A549 (cell line): ENCODE data around the gene WIPF3. TPM values are rescaled to one million over a fixed set of nuclear protein-coding genes. Genes with fewer than 3 reads are reported as not detected.
A peak's percentile ranks its signal among the peaks of the same experiment; 100 is the strongest.

Experiments used
- ATAC-seq, 2 experiments: fragments of 200-7000 bp in 1 of 2; fragments of >200 bp in 1 of 2; cut with Nextera tagmentation in 1 of 2; cut with Tn5 transposase in 1 of 2; 3 replicates each; pipeline versions ENCODE4 v1.8.0 to v1.9.1; 2018 to 2020; ENCODE audit warnings: mild to moderate bottlenecking in 1 of 2, moderate library complexity in 1 of 2
- CTCF ChIA-PET: fragments of 300-600 bp; sonication (Branson Sonifier 250); formaldehyde crosslinking; extraction: SDS; loops from one replicate; lab custom pipeline; 2021; ENCODE audit warnings: antibody characterized with exemption, inconsistent platforms; lab: Yijun Ruan, JAX
- POLR2A ChIA-PET: fragments of 350-600 bp; formaldehyde crosslinking; extraction: SDS; loops from one replicate; lab custom pipeline; 2021; ENCODE audit warnings: antibody characterized with exemption, inconsistent platforms; lab: Yijun Ruan, JAX
- DNase-seq, 2 experiments: peaks; one replicate each; pipeline versions ENCODE4 v3.0.0 to v3.0.0-alpha.2; 2011 to 2016; ENCODE audit warnings: low read depth in 1 of 2, low spot score in 1 of 2
- FAIRE-seq: peaks from 2 replicates; lab custom pipeline; 2011; peaks lifted over from hg19 to GRCh38; lab: Jason Lieb, UNC
- H3K27ac ChIP-seq, 2 experiments: fragments of >200 bp; sonication (Bioruptor Twin); formaldehyde crosslinking; 3 replicates each; pipeline ENCODE4 v1.5.1; 2016 to 2017
- H3K4me1 ChIP-seq: fragments of >200 bp; sonication (Bioruptor Twin); formaldehyde crosslinking; 3 replicates; pipeline ENCODE4 v1.6.1; 2016
- H3K4me2 ChIP-seq: fragments of >200 bp; sonication (Bioruptor Twin); formaldehyde crosslinking; 3 replicates; pipeline ENCODE4 v1.6.1; 2016
- H3K4me3 ChIP-seq: fragments of >200 bp; sonication (Bioruptor Twin); formaldehyde crosslinking; 3 replicates; pipeline ENCODE4 v1.5.1; 2016
- H3K9me3 ChIP-seq: fragments of >200 bp; sonication (Bioruptor Twin); formaldehyde crosslinking; 3 replicates; pipeline ENCODE4 v1.6.1; 2016
- CBX2 ChIP-seq: fragments of 200-600 bp; sonication (generic); IDR thresholded peaks from 2 replicates; pipeline ENCODE4 v1.6.1; 2016; ENCODE audit warnings: low read depth, mild to moderate bottlenecking, borderline replicate concordance
- EHF ChIP-seq: fragments of 250-450 bp; sonication (Bioruptor Pico); IDR thresholded peaks from 2 replicates; pipeline ENCODE4 v1.5.0; 2020; ENCODE audit warnings: mild to moderate bottlenecking
- EHMT2 ChIP-seq: fragments of 200-600 bp; sonication (generic); IDR thresholded peaks from 2 replicates; pipeline ENCODE4 v1.6.1; 2016; ENCODE audit warnings: antibody characterized with exemption, low read depth, mild to moderate bottlenecking, moderate library complexity
- EP300 ChIP-seq, 2 experiments: fragments of >200 bp; sonication (Bioruptor Twin); formaldehyde crosslinking; IDR thresholded peaks; 2 replicates in 1 of 2; 3 replicates in 1 of 2; pipeline ENCODE4 v1.6.1; 2016 to 2017
- ESRRA ChIP-seq: fragments of 150-350 bp; IDR thresholded peaks from 2 replicates; pipeline ENCODE4 v1.6.1; 2014; ENCODE audit warnings: mild to moderate bottlenecking, low read length, borderline replicate concordance
- FOSL2 ChIP-seq, 2 experiments: fragments of 450-650 bp in 1 of 2; fragments of >200 bp in 1 of 2; sonication (Bioruptor Twin) in 1 of 2; formaldehyde crosslinking; IDR thresholded peaks; 2 replicates each; pipeline versions ENCODE4 v1.5.0 to v1.6.1; 2016 to 2020; ENCODE audit warnings: mild to moderate bottlenecking in 1 of 2, moderate library complexity in 1 of 2
- JUN ChIP-seq, 2 experiments: fragments of >200 bp; sonication (Bioruptor Twin); formaldehyde crosslinking; IDR thresholded peaks; 2 replicates in 1 of 2; 3 replicates in 1 of 2; pipeline ENCODE4 v1.6.1; 2016 to 2017
- JUNB ChIP-seq: fragments of >200 bp; sonication (Bioruptor Twin); formaldehyde crosslinking; IDR thresholded peaks from 2 replicates; pipeline ENCODE4 v1.6.1; 2016
- KDM1A ChIP-seq: fragments of 200-600 bp; sonication (generic); IDR thresholded peaks from 2 replicates; pipeline ENCODE4 v1.6.1; 2016; ENCODE audit warnings: low read depth, mild to moderate bottlenecking
- MAFK ChIP-seq: fragments of 450-650 bp; IDR thresholded peaks from 2 replicates; pipeline ENCODE4 v1.6.1; 2014; ENCODE audit not compliant: partially characterized antibody
- NPAS2 ChIP-seq: fragments of 250-450 bp; sonication (Bioruptor Pico); IDR thresholded peaks from 2 replicates; pipeline ENCODE4 v1.8.0; 2022; ENCODE audit warnings: mild to moderate bottlenecking, moderate library complexity, borderline replicate concordance
- NR3C1 ChIP-seq: fragments of >200 bp; sonication (Bioruptor Twin); formaldehyde crosslinking; IDR thresholded peaks from 3 replicates; pipeline ENCODE4 v1.6.1; 2017
- PHF8 ChIP-seq: fragments of 200-600 bp; sonication (generic); IDR thresholded peaks from 2 replicates; pipeline ENCODE4 v1.6.1; 2016; ENCODE audit warnings: low read depth, mild to moderate bottlenecking, antibody characterized with exemption, moderate library complexity, borderline replicate concordance
- POLR2AphosphoS2 ChIP-seq: conservative IDR thresholded peaks from 2 replicates; pipeline ENCODE4 v1.6.1; 2012; ENCODE audit warnings: low read length, improper control_type of control experiment, inconsistent platforms
- RAD21 ChIP-seq, 2 experiments: fragments of >200 bp in 1 of 2; sonication (Bioruptor Twin) in 1 of 2; formaldehyde crosslinking in 1 of 2; IDR thresholded peaks in 1 of 2; conservative IDR thresholded peaks in 1 of 2; 2 replicates in 1 of 2; 3 replicates in 1 of 2; pipeline ENCODE4 v1.6.1; 2012 to 2018; ENCODE audit warnings: inconsistent platforms in 1 of 2
- RFX5 ChIP-seq: fragments of 450-650 bp; IDR thresholded peaks from 2 replicates; pipeline ENCODE4 v1.7.1; 2014; ENCODE audit warnings: antibody characterized with exemption, mild to moderate bottlenecking, moderate library complexity
- SMC3 ChIP-seq: fragments of >200 bp; sonication (Bioruptor Twin); formaldehyde crosslinking; IDR thresholded peaks from 3 replicates; pipeline ENCODE4 v1.6.1; 2018; ENCODE audit warnings: inconsistent platforms
- ZFP36 ChIP-seq: fragments of 450-650 bp; IDR thresholded peaks from 2 replicates; pipeline ENCODE4 v1.6.1; 2014; ENCODE audit warnings: borderline replicate concordance; ENCODE audit not compliant: partially characterized antibody
- ZSCAN20 ChIP-seq: fragments of 250-450 bp; sonication (Bioruptor Pico); IDR thresholded peaks from 2 replicates; pipeline ENCODE4 v1.8.0; 2022; ENCODE audit warnings: mild to moderate bottlenecking, moderate library complexity
- WGBS: methylation state at CpG from one replicate; pipeline ENCODE4 v1.1.6; 2017; ENCODE audit errors: missing lambda C conversion rate; 5-methylcytosine and 5-hydroxymethylcytosine counted together
- polyA plus RNA-seq, 4 experiments: library from polyadenylated mRNA; depleted of rRNA in 3 of 4; stranded (reverse); fragments of >200 nt; fragmentation: RNase III in 1 of 4; extraction: RNeasy Plus Mini Kit Qiagen cat#74134 plus additional on column Dnase treatment in 1 of 4; gene quantifications; 2 replicates in 3 of 4; 3 replicates in 1 of 4; pipeline ENCODE4 v1.2.3, GENCODE V29; 2011 to 2017
- TF ChIP-seq, protein P1 (sequence below): fragments of >200 bp; sonication (Bioruptor Twin); formaldehyde crosslinking; IDR thresholded peaks from 2 replicates; pipeline ENCODE4 v1.6.1; 2016
- TF ChIP-seq, protein P2 (sequence below): fragments of >200 bp; sonication (Bioruptor Twin); formaldehyde crosslinking; IDR thresholded peaks from 3 replicates; pipeline ENCODE4 v1.5.1; 2016

Gene WIPF3
- polyA plus RNA-seq, 2 of the 4 experiments (the other 2 are of a cell fraction) = 0.10 to 0.30 TPM

DNA sequence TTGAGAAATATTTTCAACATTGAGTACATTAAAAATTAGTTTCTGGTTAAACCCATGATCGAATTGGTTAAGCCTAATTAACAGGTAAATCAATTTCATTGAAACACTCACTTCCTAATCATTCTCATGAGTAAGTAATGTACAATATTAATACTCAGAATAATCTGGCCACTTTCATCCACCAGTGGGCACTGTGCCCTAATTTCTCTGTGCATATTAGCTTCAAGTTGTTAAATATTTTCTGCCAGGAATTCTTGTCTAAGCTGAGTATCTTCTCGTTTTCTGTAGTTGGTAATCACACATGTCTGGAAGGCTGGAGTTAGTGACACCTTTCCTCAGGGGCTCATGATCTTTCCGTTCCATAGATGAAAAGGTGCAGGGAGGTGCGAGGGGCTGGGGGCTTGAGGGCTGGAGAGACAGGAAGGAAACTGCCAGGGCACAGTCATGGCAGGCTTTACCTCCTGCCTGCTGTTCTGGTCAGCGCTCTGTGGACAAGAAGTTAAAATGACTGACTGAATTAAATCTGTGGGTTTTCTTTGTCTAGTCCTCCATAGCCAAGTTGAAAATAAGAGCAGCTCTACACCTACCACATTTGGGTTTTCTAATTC lies 71.9 kb downstream of the WIPF3 start:
- POLR2A ChIA-PET = no interaction called here
- peak; percentile 52 to 83; a peak in 3 of 6 replicates for ATAC-seq
- TF ChIP-seq, protein P1, sequence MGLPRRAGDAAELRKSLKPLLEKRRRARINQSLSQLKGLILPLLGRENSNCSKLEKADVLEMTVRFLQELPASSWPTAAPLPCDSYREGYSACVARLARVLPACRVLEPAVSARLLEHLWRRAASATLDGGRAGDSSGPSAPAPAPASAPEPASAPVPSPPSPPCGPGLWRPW = no peak
- TF ChIP-seq NR3C1 (no peak), SMC3 (peak; percentile 70), RAD21 (conservative IDR thresholded peaks at IDR 0.05 in 1 of 2, IDR thresholded peaks at IDR 0.05 in 1 of 2) (peak; percentile 73 to 81), MAFK (no peak), ZSCAN20 (CRISPR knock-in tag) (no peak)
- TF ChIP-seq, protein P2, sequence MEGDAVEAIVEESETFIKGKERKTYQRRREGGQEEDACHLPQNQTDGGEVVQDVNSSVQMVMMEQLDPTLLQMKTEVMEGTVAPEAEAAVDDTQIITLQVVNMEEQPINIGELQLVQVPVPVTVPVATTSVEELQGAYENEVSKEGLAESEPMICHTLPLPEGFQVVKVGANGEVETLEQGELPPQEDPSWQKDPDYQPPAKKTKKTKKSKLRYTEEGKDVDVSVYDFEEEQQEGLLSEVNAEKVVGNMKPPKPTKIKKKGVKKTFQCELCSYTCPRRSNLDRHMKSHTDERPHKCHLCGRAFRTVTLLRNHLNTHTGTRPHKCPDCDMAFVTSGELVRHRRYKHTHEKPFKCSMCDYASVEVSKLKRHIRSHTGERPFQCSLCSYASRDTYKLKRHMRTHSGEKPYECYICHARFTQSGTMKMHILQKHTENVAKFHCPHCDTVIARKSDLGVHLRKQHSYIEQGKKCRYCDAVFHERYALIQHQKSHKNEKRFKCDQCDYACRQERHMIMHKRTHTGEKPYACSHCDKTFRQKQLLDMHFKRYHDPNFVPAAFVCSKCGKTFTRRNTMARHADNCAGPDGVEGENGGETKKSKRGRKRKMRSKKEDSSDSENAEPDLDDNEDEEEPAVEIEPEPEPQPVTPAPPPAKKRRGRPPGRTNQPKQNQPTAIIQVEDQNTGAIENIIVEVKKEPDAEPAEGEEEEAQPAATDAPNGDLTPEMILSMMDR = peak; percentile 77

DNA sequence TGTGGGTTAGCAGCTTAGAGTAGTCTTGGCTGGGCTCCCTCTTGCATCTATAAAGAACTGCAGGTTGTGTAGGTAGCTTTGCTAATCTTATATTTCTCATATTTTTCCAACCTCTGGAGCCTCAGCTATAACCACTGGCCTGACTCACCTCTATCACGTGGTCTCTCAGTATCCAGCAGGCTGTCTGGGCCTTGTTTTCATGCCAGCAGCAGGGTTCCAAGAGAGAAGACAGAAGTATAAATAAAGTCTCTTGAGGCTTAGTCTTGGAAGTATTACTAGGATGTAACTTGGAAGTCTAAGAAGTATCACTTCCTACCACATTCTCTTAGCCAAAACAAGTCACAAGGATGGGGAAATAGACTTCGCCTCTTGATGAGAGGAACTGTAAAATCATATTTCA lies 73.3 kb downstream of the WIPF3 start:
- H3K4me3 ChIP-seq = no peak overlapping the region
- FAIRE-seq = no peak
- no peak for DNase-seq
- no peaks in the 10 kb centered on the region for H3K4me1 ChIP-seq
- no peak for ATAC-seq
- POLR2A ChIA-PET = no interaction called here
- TF ChIP-seq JUNB (no peak), ESRRA (no peak), FOSL2 (IDR thresholded peaks at IDR 0.05) (no peak), FOSL2 (CRISPR knock-in tag; IDR thresholded peaks at IDR 0.05) (no peak), RFX5 (no peak), ZFP36 (no peak), CBX2 (no peak), POLR2AphosphoS2 (no peak)
- TF ChIP-seq, protein P2 = no peak
- 62% methylated on average over 2 of the region's 2 CpGs for WGBS
- no peak overlapping the region for H3K4me2 ChIP-seq
- no peaks in the 10 kb centered on the region for H3K9me3 ChIP-seq
- H3K27ac ChIP-seq = no peak overlapping the region
- CTCF ChIA-PET = interaction anchor here (0.9 to 3.5 kb wide), 5 partner anchors 28 to 685 kb away, joined by 3 to 28 read pairs (median 6); no protein-coding TSS in a partner anchor

More for the DNA sequence above, 71.9 kb downstream of the WIPF3 start:
- DNase-seq = peak; percentile 39 to 46
- Histone ChIP-seq H3K4me1 (no peaks in the 10 kb centered on the region), H3K4me2 (no peak overlapping the region), H3K27ac (no peak overlapping the region), H3K9me3 (no peaks in the 10 kb centered on the region), H3K4me3 (no peak overlapping the region)
- FAIRE-seq = peak; percentile 94
- CTCF ChIA-PET = interaction anchor here (0.5 to 3.5 kb wide), 16 partner anchors 10 to 295 kb away, joined by 3 to 28 read pairs (median 3); no protein-coding TSS in a partner anchor
- WGBS = 37% methylated on average over 5 of the region's 5 CpGs

DNA sequence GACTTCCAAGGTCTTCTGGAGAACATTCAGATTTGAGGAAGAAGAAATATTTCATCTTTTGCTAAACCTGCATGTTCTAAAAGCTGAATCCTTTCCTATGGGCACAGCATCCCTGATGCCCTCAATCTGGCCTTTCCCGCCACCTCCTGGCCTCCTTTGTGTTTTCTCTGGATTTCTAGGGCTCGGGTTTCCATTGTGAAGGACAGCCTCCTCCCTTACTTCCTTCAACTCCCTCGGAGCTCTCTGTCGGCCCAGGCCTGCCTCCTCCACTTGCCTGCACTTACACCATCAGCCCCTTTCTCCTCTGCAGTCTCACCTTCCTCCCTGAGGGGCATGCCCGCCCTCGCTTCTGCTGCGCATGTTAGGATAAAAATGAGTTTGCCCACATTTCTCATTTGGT lies 75.4 kb downstream of the WIPF3 start:
- POLR2A ChIA-PET = no interaction called here
- Histone ChIP-seq H3K9me3 (no peaks in the 10 kb centered on the region), H3K4me2 (no peak overlapping the region), H3K4me3 (no peak overlapping the region), H3K4me1 (no peaks in the 10 kb centered on the region), H3K27ac (no peak overlapping the region)
- CTCF ChIA-PET = interaction anchor here (1.4 kb wide), 1 partner anchor 40 kb away, joined by 3 read pairs; no protein-coding TSS in a partner anchor
- ATAC-seq = no peak
- no peak for DNase-seq
- WGBS = 67% methylated on average over 7 of the region's 7 CpGs
- no peak for TF ChIP-seq RFX5
- TF ChIP-seq NPAS2 (CRISPR knock-in tag) = no peak
- TF ChIP-seq EHMT2 = no peak
- TF ChIP-seq KDM1A = no peak
- TF ChIP-seq MAFK = no peak
- TF ChIP-seq JUN (IDR thresholded peaks at IDR 0.05) = no peak
- no peak for TF ChIP-seq EHF (CRISPR knock-in tag)
- TF ChIP-seq EP300 (IDR thresholded peaks at IDR 0.05) = no peak
- TF ChIP-seq, protein P2 = no peak
- TF ChIP-seq FOSL2 (IDR thresholded peaks at IDR 0.05) = no peak
- no peak for TF ChIP-seq FOSL2 (CRISPR knock-in tag; IDR thresholded peaks at IDR 0.05)
- TF ChIP-seq PHF8 = no peak
- FAIRE-seq = no peak
